Smooth muscle cell (in vitro differentiated cells): ENCODE measurements around the gene HSF4. TPM values are rescaled to one million over a fixed set of nuclear protein-coding genes. Genes with fewer than 3 reads are reported as not detected.

Source experiments
- DNase-seq: peaks from one replicate; lab custom pipeline; 2025; ENCODE audit not compliant: unreplicated experiment; lab: John Stamatoyannopoulos, UW
- H2AFZ ChIP-seq: fragments of 200-600 bp; sonication (generic); 2 replicates; pipeline ENCODE4 v1.6.0; 2016; ENCODE audit warnings: antibody characterized with exemption, low read depth, mild to moderate bottlenecking
- H3F3A ChIP-seq: fragments of 200-600 bp; sonication (generic); 2 replicates; pipeline ENCODE4 v1.6.0; 2017; ENCODE audit warnings: antibody characterized with exemption, low read depth
- H3K27ac ChIP-seq: fragments of 200-600 bp; sonication (generic); 2 replicates; pipeline ENCODE4 v1.5.1; 2016; ENCODE audit warnings: low read depth, mild to moderate bottlenecking
- H3K27me3 ChIP-seq: fragments of 200-600 bp; sonication (generic); 2 replicates; pipeline ENCODE4 v1.6.1; 2016; ENCODE audit warnings: low read depth, mild to moderate bottlenecking
- H3K36me3 ChIP-seq: fragments of 200-600 bp; sonication (generic); 2 replicates; pipeline ENCODE4 v1.5.1; 2016; ENCODE audit warnings: low read depth
- H3K4me1 ChIP-seq: fragments of 200-600 bp; sonication (generic); 2 replicates; pipeline ENCODE4 v1.5.1; 2016; ENCODE audit warnings: low read depth
- H3K4me2 ChIP-seq: fragments of 200-600 bp; sonication (generic); 2 replicates; pipeline ENCODE4 v1.6.0; 2016; ENCODE audit warnings: mild to moderate bottlenecking
- H3K4me3 ChIP-seq: fragments of 200-600 bp; sonication (generic); 2 replicates; pipeline ENCODE4 v1.5.1; 2016; ENCODE audit warnings: mild to moderate bottlenecking
- H3K79me2 ChIP-seq: fragments of 200-600 bp; sonication (generic); 2 replicates; pipeline ENCODE4 v1.6.0; 2016; ENCODE audit warnings: low read depth, mild to moderate bottlenecking
- H3K9ac ChIP-seq: fragments of 200-600 bp; sonication (generic); 2 replicates; pipeline ENCODE4 v1.6.0; 2016; ENCODE audit warnings: low read depth
- H3K9me3 ChIP-seq: fragments of 200-600 bp; sonication (generic); replicated peaks from 2 replicates; pipeline ENCODE4 v1.5.1; 2016; ENCODE audit warnings: low read depth
- H4K20me1 ChIP-seq: fragments of 200-600 bp; sonication (generic); 2 replicates; pipeline ENCODE4 v1.6.0; 2016; ENCODE audit warnings: low read depth
- CTCF ChIP-seq: fragments of 200-600 bp; sonication (generic); IDR thresholded peaks from 2 replicates; pipeline ENCODE4 v1.5.1; 2017; ENCODE audit warnings: borderline replicate concordance, mild to moderate bottlenecking, antibody characterized with exemption; ENCODE audit not compliant: insufficient read depth, poor library complexity, severe bottlenecking
- WGBS: methylation state at CpG from one replicate; pipeline ENCODE4 v1.1.7; 2016; ENCODE audit warnings: low lambda C conversion rate; 5-methylcytosine and 5-hydroxymethylcytosine counted together
- polyA plus RNA-seq: library from polyadenylated mRNA; unstranded; fragments of >200 nt; fragmentation: Nextera tagmentation; extraction: Ambion mirVana; gene quantifications from 2 replicates; pipeline ENCODE4 v1.2.1, GENCODE V29; 2016
- total RNA-seq: library from RNA; depleted of rRNA; stranded (reverse); fragments of >200 nt; gene quantifications from 2 replicates; pipeline ENCODE4 v1.2.3, GENCODE V29; 2014

Gene HSF4
- total and polyA plus RNA-seq, 2 experiments from 2014 or later, result 2.9 to 6.1 TPM

DNA sequence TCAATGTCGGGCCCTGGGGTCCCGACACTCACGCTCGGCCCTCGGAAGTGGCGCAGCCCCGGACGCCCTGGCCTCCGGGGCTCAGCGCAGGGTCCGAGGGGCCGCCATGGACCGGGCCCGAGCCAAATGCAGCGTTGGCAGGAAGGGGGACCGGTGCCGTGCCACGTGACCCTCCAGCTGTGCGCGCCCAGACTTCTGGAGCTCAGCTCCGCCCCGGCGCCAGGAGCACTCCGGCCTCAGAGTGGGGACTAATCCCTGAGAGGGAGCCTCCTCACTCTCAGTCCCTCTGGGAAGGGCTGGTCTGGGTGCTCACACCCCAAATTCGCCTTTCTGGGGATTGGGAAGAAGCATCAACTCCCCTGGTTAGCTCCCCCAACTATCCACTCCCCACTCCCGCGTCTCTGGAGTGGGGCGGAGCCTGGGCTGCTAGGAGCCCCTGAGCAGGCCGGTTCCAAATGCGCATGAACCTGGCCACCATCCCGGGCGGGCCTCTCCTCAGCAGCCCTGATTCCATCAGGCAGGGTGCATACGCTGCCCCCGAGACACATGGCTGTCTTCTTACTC lies 13.6 kb upstream of the HSF4 start, which contains the start of gene B3GNT9:
Gene B3GNT9 (minus strand): TSS at position 166 of the 564 bp plus-strand sequence. CDS start 513 bp downstream, outside the sequence.
- Histone ChIP-seq H3K9ac (peak within 1 kb of the TSS; percentile 81), H2AFZ (peak within 1 kb of the TSS; percentile 73), H3K27ac (peak within 1 kb of the TSS; percentile 80), H3K4me2 (peak within 1 kb of the TSS; percentile 93), H4K20me1 (peaks cover 33% of the 10 kb centered on the region), H3K4me1 (peaks cover 6% of the 10 kb centered on the region), H3K4me3 (peak within 1 kb of the TSS; percentile 72), H3K27me3 (peaks cover 20% of the 10 kb centered on the region), H3K9me3 (no peaks in the 10 kb centered on the region), H3K36me3 (no peaks in the 10 kb centered on the region), H3F3A (no peaks in the 10 kb centered on the region), H3K79me2 (no peaks in the 10 kb centered on the region)
- no peak for TF ChIP-seq CTCF
- WGBS, result 3% methylated on average over 32 of the region's 34 CpGs
- DNase-seq, result peak; percentile 81

DNA sequence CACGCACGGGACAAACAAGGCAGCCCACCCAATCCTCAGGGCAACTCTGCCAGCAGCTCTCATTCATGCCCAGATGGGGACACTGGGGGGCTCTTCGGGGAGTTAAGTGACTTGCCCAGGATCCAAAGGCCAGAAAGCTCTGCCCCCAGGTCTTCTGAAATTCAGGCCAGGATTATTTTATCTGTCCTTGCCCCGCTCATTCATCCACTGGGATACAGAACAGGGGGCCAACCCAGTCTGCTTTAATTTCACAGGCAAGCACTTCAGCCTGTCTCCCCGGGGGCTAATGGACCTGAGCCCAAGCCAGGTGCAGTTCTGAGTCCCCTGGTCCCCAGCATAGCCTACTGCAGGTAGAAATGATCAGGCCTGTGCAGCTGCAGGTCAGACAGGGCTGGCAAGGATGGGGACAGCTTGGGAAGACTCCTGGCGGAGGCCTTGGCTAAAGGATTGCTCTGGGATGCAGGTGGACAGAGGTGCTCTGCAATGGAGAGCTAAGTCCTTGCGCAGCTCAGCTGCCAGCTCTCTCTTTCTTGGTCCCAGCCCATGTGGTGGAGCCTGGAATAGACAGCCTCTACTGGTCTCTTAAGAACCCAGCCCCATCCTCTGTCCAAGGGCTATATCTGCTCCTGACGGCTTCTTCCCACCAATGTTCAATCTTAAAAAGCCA lies 13.0 kb upstream of the HSF4 start:
- no peaks in the 10 kb centered on the region for H3F3A ChIP-seq
- H3K9ac ChIP-seq, result no peak overlapping the region
- H4K20me1 ChIP-seq, result peaks cover 40% of the 10 kb centered on the region
- TF ChIP-seq CTCF, result no peak
- H3K27ac ChIP-seq, result no peak overlapping the region
- H2AFZ ChIP-seq, result no peak overlapping the region
- no peak for DNase-seq
- H3K79me2 ChIP-seq, result no peaks in the 10 kb centered on the region
- H3K4me3 ChIP-seq, result peak overlapping the region; percentile 72
- no peaks in the 10 kb centered on the region for H3K9me3 ChIP-seq
- no peaks in the 10 kb centered on the region for H3K36me3 ChIP-seq
- H3K4me2 ChIP-seq, result peak overlapping the region; percentile 93
- peaks cover 27% of the 10 kb centered on the region for H3K27me3 ChIP-seq
- 76% methylated on average over 8 of the region's 8 CpGs for WGBS
- peaks cover 6% of the 10 kb centered on the region for H3K4me1 ChIP-seq

- H4K20me1 ChIP-seq, result peaks cover 49% of the 10 kb centered on the region
- peaks cover 6% of the 10 kb centered on the region for H3K4me1 ChIP-seq
- H3K79me2 ChIP-seq, result no peaks in the 10 kb centered on the region
- WGBS, result 34% methylated on average over 34 of the region's 61 CpGs
- no peak overlapping the region for H3K9ac ChIP-seq
- peaks cover 42% of the 10 kb centered on the region for H3K27me3 ChIP-seq
- no peak overlapping the region for H3K27ac ChIP-seq
- TF ChIP-seq CTCF, result no peak
- no peak for DNase-seq
- no peaks in the 10 kb centered on the region for H3K36me3 ChIP-seq
- no peak overlapping the region for H2AFZ ChIP-seq
- H3K4me3 ChIP-seq, result peak overlapping the region; percentile 27
- H3K9me3 ChIP-seq, result no peaks in the 10 kb centered on the region
- H3K4me2 ChIP-seq, result peak overlapping the region; percentile 80
- H3F3A ChIP-seq, result no peaks in the 10 kb centered on the region
Observed at GRCh38 chr16:67154578-67155294, 9.8 kb upstream of the HSF4 start.
